ENCODE measurements around the gene ALDH1A1. TPM values are rescaled to one million over a fixed set of nuclear protein-coding genes. Genes with fewer than 3 reads are reported as not detected.

ALDH1A1 gene
- total RNA-seq, 1 experiment from 2014 or later, result 8.8 TPM

DNA sequence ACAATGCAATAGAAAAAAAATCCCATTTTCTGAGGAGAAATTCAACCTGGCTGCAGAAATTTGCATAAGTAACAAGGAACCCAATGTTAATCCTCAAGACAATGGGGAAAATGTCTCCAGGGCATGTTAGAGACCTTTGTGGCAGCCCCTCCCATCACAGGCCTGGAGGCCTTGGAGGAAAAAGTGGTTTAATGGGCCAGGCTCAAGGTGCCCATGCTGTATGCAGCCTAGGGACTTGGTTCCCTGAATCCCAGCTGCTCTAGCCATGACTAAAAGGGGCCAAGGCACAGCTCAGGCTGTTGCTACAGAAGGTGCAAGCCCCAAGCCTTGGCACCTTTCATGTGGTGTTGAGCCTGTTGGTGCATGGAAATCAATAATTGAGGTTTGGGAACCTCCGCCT, 66.5 kb downstream of the ALDH1A1 start:
- TF ChIP-seq, protein P1, sequence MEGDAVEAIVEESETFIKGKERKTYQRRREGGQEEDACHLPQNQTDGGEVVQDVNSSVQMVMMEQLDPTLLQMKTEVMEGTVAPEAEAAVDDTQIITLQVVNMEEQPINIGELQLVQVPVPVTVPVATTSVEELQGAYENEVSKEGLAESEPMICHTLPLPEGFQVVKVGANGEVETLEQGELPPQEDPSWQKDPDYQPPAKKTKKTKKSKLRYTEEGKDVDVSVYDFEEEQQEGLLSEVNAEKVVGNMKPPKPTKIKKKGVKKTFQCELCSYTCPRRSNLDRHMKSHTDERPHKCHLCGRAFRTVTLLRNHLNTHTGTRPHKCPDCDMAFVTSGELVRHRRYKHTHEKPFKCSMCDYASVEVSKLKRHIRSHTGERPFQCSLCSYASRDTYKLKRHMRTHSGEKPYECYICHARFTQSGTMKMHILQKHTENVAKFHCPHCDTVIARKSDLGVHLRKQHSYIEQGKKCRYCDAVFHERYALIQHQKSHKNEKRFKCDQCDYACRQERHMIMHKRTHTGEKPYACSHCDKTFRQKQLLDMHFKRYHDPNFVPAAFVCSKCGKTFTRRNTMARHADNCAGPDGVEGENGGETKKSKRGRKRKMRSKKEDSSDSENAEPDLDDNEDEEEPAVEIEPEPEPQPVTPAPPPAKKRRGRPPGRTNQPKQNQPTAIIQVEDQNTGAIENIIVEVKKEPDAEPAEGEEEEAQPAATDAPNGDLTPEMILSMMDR (conservative IDR thresholded peaks at IDR 0.05; ENCODE audit: low read depth, low read length), result no peak
- no peak for TF ChIP-seq EZH2 (IDR thresholded peaks at IDR 0.05; ENCODE audit: borderline replicate concordance, low read depth, low read length, poor library complexity, severe bottlenecking)
- intact Hi-C loops (cut with micrococcal nuclease; ENCODE audit: unreplicated experiment), result no loop called here
- ChIA-PET CTCF (interaction anchor here (0.8 kb wide), 1 partner anchor 43 kb away, joined by 3 read pairs; no protein-coding TSS in a partner anchor), POLR2A (ENCODE audit: low non-redundant PET) (no interaction called here)
- no peaks in the 10 kb centered on the region for H3K4me1 ChIP-seq (ENCODE audit: insufficient read depth, low read length, poor library complexity, severe bottlenecking)
- H3K36me3 ChIP-seq (ENCODE audit: insufficient read depth, low read length, poor library complexity, severe bottlenecking), result no peaks in the 10 kb centered on the region
- no peaks in the 10 kb centered on the region for H3K9me3 ChIP-seq (ENCODE audit: low read depth, low read length, poor library complexity, severe bottlenecking)
- no peak overlapping the region for H3K27ac ChIP-seq (ENCODE audit: low read depth, low read length, poor library complexity, severe bottlenecking)
- no peak for DNase-seq (ENCODE audit: low spot score)
- no TSS peak for BruUV-seq (replicated peaks)
- no peak overlapping the region for H3K4me3 ChIP-seq (ENCODE audit: low read depth, low read length, poor library complexity, severe bottlenecking)
- H3K27me3 ChIP-seq (replicated peaks; ENCODE audit: insufficient read depth, low read depth, low read length, poor library complexity), result no peaks in the 10 kb centered on the region

DNA sequence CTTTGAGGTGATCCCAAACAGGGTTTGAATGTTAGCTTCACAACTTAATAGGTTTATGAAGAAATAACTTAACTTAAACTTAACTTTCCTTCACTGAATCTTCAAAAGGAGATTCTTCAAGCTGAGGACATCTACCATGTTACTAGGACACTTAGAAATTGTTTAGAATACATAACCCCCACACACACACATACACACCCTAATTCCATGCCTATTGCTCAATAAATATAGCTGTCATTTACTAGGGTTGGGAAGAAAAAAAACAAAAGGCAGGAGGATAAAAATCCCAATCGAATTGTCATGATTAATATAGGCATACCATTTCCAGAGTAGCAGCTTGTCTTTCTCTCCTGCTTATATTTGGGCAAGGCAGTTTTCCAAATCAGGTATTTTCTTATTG, 68.3 kb downstream of the ALDH1A1 start:
- no peaks in the 10 kb centered on the region for H3K4me1 ChIP-seq (ENCODE audit: insufficient read depth, low read length, poor library complexity, severe bottlenecking)
- no peak overlapping the region for H3K4me3 ChIP-seq (ENCODE audit: low read depth, low read length, poor library complexity, severe bottlenecking)
- ChIA-PET CTCF (no interaction called here), POLR2A (ENCODE audit: low non-redundant PET) (no interaction called here)
- intact Hi-C loops (cut with micrococcal nuclease; ENCODE audit: unreplicated experiment), result no loop called here
- H3K27me3 ChIP-seq (replicated peaks; ENCODE audit: insufficient read depth, low read depth, low read length, poor library complexity), result no peaks in the 10 kb centered on the region
- H3K9me3 ChIP-seq (ENCODE audit: low read depth, low read length, poor library complexity, severe bottlenecking), result no peaks in the 10 kb centered on the region
- BruUV-seq (replicated peaks), result no TSS peak
- no peak for DNase-seq (ENCODE audit: low spot score)
- no peak for TF ChIP-seq EZH2 (IDR thresholded peaks at IDR 0.05; ENCODE audit: borderline replicate concordance, low read depth, low read length, poor library complexity, severe bottlenecking)
- TF ChIP-seq, protein P1 (conservative IDR thresholded peaks at IDR 0.05; ENCODE audit: low read depth, low read length), result no peak
- H3K36me3 ChIP-seq (ENCODE audit: insufficient read depth, low read length, poor library complexity, severe bottlenecking), result no peaks in the 10 kb centered on the region
- H3K27ac ChIP-seq (ENCODE audit: low read depth, low read length, poor library complexity, severe bottlenecking), result no peak overlapping the region

DNA sequence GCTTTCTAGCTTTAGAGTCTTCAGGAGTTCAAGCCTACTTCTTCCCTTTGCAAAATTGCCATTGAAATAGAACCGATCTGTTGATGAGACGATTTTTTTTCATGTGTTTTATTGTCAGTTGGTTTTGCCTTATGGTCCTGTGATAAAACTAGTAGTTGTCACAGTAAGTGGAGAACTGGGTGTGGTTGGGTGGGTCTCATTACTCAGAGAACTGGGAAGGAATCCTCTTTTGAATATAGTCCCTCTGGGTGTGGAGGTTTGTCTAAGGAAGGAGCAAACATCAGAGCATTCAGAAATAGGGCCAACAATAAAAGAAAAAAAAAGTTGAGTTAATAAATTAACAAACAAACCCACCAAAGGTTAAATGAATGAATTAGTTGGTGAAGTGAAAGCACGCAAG, 69.0 kb downstream of the ALDH1A1 start:
- H3K27me3 ChIP-seq (replicated peaks; ENCODE audit: insufficient read depth, low read depth, low read length, poor library complexity), result no peaks in the 10 kb centered on the region
- ChIA-PET CTCF (no interaction called here), POLR2A (ENCODE audit: low non-redundant PET) (no interaction called here)
- TF ChIP-seq, protein P1 (conservative IDR thresholded peaks at IDR 0.05; ENCODE audit: low read depth, low read length), result no peak
- TF ChIP-seq EZH2 (IDR thresholded peaks at IDR 0.05; ENCODE audit: borderline replicate concordance, low read depth, low read length, poor library complexity, severe bottlenecking), result no peak
- no peak overlapping the region for H3K4me3 ChIP-seq (ENCODE audit: low read depth, low read length, poor library complexity, severe bottlenecking)
- no peaks in the 10 kb centered on the region for H3K9me3 ChIP-seq (ENCODE audit: low read depth, low read length, poor library complexity, severe bottlenecking)
- no peak overlapping the region for H3K27ac ChIP-seq (ENCODE audit: low read depth, low read length, poor library complexity, severe bottlenecking)
- no peaks in the 10 kb centered on the region for H3K36me3 ChIP-seq (ENCODE audit: insufficient read depth, low read length, poor library complexity, severe bottlenecking)
- DNase-seq (ENCODE audit: low spot score), result no peak
- no TSS peak for BruUV-seq (replicated peaks)
- H3K4me1 ChIP-seq (ENCODE audit: insufficient read depth, low read length, poor library complexity, severe bottlenecking), result no peaks in the 10 kb centered on the region
- intact Hi-C loops (cut with micrococcal nuclease; ENCODE audit: unreplicated experiment), result no loop called here
